GM18519 (cell line): ENCODE results near the gene CRB1.
A peak's percentile ranks its signal among the peaks of the same experiment; 100 is the strongest.

Experiments
- ATAC-seq: cut with Tn5 transposase; IDR thresholded peaks from one replicate; pipeline ENCODE4 v1.9.1; 2021; ENCODE audit warnings: mild to moderate bottlenecking, moderate library complexity; ENCODE audit not compliant: unreplicated experiment, low FRiP score

The CRB1 gene

GRCh38 chr1:197342044-197342565 lies 74.1 kb downstream of the CRB1 start:
- ATAC-seq: no peak

GRCh38 chr1:197342669-197343068 lies 74.6 kb downstream of the CRB1 start:
- ATAC-seq: no peak

- no peak for ATAC-seq
Observed at GRCh38 chr1:197343663-197344273, 75.7 kb downstream of the CRB1 start.

DNA sequence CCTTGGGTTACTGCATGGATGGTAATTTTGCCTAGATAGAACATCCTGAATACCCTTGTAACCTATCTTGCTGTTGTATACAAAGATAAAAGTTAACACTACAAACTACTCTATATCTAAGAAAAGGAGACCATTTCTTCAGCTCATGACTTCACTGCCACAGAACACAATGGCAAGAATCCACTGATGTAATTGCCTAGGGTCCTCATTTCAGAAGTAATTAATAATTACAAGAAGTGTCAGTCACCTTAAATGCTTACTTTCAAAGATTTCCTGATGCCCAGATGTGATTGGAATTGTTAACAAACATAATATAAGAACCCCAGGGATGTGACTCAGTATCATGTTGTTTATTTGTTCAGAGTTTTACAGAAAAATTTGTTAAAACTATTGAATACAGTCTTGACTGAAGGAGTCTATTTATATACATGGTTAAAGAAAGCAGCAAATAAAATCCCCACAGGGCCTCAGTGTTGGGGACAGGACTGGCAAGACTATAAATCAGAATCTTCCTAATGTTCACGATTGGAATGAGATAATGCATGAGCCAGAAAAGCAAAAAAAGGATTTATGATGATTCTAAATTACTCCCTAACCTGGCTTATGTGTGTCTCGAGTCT lies 83.9 kb downstream of the CRB1 start:
- ATAC-seq: no peak

DNA sequence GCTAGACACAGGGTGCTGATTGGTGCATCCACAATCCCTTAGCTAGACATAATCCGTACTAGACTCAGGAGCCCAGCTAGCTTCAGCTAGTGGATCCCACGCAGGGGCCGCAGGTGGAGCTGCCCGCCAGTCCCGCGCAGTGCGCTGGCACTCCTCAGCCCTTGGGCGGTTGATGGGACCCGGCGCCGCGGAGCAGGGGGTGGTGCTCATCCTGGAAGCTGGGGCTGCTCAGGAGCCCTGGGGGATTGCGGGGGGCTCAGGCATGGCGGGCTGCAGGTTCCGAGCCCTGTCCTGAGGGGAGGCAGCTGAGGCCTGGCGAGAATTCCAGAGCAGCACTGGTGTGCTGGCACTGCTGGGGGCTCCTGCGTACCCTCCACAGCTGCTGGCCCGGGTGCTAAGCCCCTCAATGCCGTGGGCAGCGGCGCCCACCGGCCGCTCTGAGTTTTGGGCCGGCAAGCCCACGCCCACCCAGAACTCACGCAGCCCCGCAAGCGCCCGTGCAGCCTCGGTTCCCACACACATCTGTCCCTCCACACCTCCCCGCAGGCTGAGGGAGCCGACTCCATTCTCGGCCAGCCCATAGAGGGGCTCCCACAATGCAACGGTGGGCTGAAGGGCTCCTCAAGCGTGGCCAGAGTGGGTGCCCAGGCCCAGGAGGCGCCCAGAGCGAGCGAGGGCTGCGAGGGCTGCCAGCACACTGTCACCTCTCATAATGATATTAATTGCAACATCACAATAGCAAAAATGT lies 87.4 kb downstream of the CRB1 start:
- no peak for ATAC-seq

DNA sequence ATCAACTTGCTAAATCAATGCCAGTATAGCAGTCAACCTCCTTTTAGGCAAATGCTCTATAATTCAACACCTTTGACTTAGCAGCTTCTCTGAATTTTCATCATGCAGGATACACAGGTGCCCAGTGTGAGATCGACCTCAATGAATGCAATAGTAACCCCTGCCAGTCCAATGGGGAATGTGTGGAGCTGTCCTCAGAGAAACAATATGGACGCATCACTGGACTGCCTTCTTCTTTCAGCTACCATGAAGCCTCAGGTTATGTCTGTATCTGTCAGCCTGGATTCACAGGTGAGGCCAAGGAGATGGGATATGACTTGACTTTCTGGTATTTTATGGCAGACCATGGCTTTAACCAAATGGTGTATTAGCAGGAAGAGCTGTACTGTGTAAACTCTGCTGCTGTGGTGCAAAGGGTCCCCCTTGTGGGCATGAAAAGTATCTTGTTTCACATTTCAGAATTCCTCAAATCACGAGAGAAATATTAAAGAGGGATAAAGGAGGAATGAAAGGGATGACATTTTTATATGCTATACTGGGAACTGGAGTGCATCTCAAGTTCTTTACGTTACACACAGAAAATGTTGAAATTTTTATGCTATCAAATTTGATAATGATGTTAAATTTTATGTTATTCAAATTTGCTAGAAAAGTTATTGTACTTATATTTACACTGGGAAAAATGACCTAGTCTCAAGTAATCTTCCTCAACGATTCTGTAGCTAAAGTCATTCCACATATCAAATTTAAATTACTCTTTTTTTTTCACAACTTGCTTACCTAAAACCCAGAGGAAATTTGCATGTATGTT lies 88.9 kb downstream of the CRB1 start:
- peak; percentile 48 for ATAC-seq

DNA sequence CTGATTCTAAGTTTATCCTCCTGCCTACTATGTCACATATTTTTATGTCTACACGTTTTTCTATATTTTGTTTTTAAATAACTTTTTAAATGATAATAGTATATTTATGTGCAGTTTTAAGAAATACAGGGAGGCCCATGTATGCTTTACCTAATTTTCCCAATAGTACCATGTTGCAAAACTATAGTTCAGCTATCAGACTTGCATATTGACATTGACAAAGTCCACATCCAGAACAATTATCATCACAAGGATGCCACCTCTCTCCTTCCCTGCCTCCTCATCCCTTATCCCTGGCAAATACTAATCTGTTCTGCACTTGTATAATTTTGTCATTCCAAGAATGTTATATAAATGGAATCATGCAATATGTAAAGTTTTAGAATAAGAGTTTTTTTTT lies 90.9 kb downstream of the CRB1 start:
- no peak for ATAC-seq

- ATAC-seq: no peak
Observed at GRCh38 chr1:197360068-197360467, 92.0 kb downstream of the CRB1 start.

GRCh38 chr1:197362871-197363270 lies 94.8 kb downstream of the CRB1 start:
- ATAC-seq: no peak

- ATAC-seq: no peak
Observed at GRCh38 chr1:197363855-197364254, 95.8 kb downstream of the CRB1 start.

DNA sequence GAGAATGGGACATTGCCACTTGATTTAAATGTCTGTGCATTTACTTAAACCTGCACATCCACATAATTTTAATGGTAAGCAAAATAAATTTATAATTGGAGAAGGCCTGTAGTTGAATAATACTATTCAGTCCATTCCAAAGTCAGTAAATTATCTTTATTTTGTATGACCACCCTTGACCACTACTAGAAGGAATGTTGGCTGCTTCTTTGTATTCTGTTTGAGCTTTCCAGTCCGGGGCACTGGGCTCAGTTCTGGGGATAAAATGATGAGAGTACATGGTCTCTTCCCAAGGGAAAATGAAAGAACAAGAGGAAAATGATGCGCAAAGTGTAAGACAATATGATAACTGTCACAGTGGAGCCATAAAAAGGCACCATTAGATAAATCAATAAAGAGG lies 98.9 kb downstream of the CRB1 start:
- ATAC-seq: no peak

- no peak for ATAC-seq
Observed at GRCh38 chr1:197367627-197368026, 99.6 kb downstream of the CRB1 start.

GRCh38 chr1:197374428-197374827 lies 106.4 kb downstream of the CRB1 start:
- no peak for ATAC-seq

DNA sequence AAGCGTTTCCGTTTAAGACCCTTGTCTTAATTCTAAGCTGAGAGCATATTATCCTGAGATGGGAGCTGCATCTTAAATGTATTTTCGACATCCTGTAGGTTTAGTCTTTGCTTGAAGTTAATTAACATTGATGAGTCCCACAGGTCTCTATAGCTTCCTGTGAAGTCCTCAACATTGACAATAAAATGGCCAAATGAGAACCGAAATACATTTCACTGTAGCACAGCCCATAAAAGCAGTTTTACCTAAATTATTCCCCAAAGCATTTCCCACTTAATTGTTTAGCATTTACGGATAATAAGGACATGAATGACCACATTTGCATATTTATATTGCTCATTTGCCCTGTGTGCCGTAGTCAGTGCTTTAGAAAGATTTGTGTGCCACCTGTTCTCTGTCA lies 116.4 kb downstream of the CRB1 start:
- ATAC-seq: no peak

GRCh38 chr1:197388801-197389200 lies 120.7 kb downstream of the CRB1 start:
- ATAC-seq: no peak

- no peak for ATAC-seq
Observed at GRCh38 chr1:197390856-197391255, 122.8 kb downstream of the CRB1 start.

GRCh38 chr1:197391303-197392226 lies 123.5 kb downstream of the CRB1 start:
- ATAC-seq: no peak

DNA sequence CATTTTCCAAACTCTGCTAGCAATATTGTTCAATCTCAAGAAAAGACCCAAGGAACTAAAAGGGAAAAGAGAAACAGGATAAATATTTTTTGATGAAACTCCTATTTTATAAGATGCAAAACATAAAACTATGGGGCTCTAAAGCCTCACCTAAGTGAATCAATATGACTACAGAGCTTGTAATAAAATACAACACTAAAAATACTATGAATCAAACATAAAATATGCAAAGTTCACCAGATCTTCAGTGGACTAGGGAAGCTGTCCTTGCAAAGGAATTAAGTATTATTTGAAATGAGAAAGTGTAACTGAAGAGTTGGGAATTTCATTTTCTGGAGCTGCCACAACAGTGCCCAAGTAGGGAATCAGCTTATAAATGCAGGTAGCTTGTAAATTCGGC lies 124.5 kb downstream of the CRB1 start:
- ATAC-seq: no peak

DNA sequence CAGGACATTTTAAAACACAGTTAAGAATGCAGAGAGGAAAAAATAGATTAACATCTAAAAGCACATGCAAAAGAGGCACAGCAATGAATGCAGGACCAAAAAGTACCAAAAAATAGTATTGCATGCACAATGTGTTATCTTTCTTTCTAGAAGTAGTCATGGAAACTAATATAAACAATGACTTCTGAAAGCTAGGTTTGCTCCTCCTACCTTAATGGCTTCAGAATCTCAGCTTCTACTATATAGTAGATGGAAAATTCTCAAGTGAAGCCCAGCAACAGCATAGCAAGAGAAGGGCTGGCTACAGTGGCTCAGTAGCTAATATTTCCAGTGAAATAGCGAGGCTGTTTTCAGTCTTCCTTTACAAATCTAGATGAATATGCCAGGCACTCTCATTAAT lies 125.1 kb downstream of the CRB1 start:
- ATAC-seq: no peak

DNA sequence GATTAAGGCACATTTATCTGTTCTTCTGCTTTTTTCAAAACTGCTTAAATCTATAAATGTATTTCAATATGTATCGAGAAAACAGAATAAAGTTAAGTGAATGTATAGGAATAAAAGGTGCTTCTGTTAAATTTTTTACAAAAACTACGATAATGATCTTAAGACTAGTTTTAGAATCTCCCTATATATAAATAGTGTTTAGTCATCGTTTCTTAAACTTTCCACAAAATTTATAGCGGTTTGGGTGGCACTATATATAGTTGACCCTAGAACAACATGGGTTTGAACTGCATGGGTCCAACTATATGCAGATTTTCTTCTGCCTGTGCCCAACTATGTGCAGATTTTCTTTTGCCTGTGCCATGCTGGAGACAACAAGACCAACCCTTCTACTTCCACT lies 125.7 kb downstream of the CRB1 start:
- ATAC-seq: no peak
